Inflammatory macrophage (primary cell): ENCODE measurements around the gene EPB41L1.

Source experiments
- DNase-seq, 2 donors: peaks; one replicate each; pipeline ENCODE4 v3.0.0-alpha.2; 2020 to 2022

Gene EPB41L1

GRCh38 chr20:36197271-36197670 lies 42.7 kb downstream of the EPB41L1 start:
- no peak for DNase-seq

DNA sequence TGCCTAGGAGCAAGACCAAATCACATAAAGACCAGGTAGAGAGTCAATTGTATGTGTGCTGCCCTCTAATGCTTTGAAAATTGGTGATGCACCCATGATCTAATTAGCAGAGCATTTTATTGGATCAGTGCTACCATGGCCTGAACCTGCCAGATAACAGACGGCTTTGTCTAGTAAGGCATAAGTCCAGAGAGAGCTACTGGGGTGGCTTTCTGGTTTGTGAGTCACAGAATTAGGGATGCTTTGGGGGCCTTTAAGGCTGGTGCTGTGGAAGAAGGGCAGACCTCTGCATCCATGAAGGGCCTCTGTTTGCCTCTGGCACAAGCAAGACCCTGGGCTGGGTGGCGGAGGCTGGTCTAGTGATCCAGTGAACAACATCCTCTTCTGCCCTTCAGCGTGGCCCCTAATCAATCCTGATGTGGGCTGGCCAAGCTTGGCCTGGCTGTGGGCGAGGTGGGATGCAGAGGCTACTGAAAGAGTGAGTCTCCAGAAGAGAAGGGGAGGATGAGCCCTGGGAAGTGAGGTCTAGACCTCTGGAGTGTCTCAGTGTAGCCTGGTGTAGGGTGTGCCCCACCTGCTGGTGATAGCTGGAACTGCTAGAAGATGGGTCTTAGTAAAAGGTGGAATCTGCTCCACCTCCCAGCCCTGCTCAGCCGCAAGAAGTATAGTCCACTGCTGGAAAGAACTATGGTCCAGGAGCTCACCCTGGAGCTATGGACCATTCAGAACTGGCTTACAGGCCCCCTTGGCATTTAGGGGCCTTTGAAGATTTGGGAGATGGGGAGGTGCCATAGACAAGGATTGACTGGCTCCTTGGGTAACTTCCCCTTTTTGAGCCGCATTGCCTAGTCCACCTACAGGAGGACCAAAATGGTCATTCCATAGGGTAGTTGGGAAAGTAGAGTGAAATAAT lies 45.1 kb downstream of the EPB41L1 start:
- DNase-seq: peak; percentile 72 to 80

DNA sequence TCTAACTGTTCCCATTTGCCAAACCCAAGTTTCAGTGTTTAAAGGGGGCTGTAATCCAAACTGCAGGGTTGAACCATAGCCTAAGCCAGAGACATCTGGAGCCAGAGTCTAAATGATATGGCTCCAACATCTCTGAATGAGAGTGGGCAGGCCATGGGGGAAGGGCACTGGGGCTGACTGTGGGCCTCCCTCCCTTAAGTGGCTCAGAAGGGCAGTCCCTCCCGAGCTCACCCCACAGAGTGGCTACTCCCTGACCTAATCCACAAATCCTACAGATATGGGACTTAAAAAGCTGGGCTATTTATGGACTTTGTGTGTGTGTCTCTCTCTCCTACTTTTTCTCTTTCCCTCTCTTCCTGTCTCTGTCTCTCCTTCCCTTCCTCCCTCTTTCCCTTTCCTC lies 45.9 kb downstream of the EPB41L1 start:
- no peak for DNase-seq

GRCh38 chr20:36201198-36201597 lies 46.7 kb downstream of the EPB41L1 start:
- DNase-seq: no peak

DNA sequence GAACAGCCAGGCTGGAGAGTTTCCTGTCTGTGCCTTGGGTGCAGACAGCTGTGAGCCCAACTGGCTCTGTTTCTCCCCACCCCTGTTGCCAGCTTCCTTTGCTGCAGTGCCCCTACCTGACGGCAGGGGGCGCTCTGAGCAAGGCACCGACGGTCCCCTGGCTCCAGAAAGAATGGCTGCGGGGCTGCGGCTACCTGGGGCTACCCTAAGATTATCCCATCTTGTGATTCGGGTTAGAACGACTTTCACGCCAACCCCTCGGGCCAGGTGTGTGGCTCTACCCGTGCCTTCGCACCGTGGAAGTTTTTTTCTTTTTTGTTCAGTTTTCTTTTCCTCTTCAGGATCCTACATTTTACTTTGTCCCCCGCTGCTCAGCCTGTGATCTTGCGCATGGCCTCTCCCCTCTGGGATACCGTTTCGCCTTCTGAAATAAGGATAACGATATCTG lies 48.4 kb downstream of the EPB41L1 start:
- peak; percentile 48 to 56 for DNase-seq

DNA sequence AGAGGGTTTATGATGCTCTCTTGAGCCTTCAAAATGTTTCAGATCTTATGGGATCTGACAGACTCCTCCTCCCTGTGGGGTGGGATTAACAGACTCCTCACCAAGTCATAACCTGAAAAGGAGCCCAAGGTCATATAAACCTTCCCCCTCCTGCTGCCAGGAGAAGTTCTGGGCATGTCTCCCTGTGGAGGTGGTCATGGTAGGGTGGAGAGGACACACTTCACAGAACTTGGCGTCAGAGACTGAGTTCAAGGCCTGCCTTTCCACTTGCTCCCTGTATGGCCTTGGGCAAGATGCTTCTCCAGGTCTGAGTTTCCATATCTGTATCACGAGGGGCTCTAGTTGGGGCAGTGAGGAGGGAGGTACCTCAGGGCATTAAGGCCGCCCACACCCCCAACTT lies 49.3 kb downstream of the EPB41L1 start:
- no peak for DNase-seq

- no peak for DNase-seq
Measured at GRCh38 chr20:36205026-36205425, 50.5 kb downstream of the EPB41L1 start.

DNA sequence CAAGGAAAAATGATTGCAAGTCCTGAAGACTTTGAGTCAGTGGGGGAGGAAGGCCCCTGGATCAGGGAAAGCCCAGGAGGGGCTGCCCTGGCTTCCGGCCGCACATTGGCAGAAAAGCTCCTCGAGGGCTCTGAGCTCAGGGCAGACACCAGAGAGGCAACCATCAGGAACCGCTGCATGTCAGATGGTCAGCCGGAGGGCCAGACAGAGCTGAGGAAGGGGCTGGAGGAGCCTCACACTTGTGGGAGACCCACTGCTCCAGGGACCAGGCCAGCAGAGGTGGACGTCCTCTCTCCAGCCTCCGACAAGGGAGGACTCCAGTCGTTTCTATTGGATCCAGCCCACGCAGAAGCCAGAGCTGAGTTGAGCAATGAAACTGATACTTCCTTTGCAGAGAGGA lies 51.5 kb downstream of the EPB41L1 start:
- peak in 1 of 2 donors; percentile 35 for DNase-seq

DNA sequence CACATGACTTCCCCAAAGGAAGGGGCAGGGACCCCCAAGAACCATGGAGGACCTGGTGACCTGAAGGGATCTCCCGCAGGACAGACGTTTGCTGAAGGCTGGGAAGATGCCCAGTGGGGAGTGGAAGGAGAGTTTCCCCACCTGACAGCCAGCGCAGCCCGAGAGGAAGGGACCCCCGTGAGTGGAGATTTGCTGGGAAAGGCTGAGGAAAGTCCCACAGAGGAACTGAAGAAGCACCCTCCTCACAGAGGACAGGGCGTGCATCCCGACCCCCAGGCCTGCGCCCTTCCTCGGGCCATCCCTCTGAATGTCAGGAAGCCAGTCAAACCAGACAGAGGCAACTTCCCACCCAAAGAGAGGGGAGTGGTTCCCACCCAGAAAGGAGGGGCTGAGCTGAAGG lies 52.1 kb downstream of the EPB41L1 start:
- no peak for DNase-seq

DNA sequence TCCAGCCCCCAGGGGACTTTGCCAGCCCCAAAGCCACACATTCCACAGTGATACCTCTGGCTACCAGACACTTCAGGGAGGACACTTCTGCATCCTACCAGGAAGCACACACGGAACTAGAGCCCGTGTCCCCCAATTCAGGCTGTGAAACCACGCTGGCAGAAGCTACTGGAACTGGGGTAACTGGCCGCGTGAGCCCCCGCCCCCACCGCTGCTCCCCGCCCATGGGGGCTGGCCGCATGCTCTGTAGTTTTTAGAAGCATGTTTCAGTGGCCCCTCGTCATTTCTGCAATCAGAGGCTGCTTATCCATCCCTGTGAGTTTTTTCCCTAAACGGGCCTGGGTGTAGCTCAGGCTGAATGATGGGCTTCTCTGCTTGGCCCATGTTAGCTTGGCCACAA lies 53.1 kb downstream of the EPB41L1 start:
- no peak for DNase-seq

- DNase-seq: no peak
Measured at GRCh38 chr20:36208257-36208656, 53.7 kb downstream of the EPB41L1 start.

DNA sequence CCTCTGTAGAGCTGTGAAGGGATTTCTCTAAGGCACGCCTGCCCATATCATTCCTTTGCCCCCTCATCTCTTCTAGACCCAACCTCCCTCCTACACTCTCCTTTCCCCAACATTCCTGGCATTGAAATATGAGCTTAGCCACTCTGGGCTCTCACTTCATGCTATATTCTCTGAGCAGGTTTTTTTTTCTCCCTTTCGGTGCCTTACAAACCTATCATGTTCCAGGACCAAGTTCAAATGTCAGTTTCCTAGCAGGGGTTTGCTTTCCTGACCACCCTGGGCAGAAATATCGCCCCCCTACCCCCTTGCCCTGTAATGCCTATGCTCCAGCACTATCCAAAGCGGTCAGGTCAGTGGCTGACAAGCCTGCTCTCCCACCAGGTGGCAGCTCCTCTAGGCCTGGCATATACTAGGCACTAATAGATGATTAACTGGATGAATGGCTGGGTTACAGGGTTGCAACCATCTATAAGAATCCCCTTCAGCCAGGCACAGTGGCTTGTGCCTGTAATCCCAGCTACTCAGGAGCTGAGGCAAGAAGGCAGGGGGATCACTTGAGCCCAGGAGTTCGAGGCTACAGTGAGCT lies 56.0 kb downstream of the EPB41L1 start:
- DNase-seq: no peak

GRCh38 chr20:36213362-36213761 lies 58.8 kb downstream of the EPB41L1 start:
- no peak for DNase-seq

DNA sequence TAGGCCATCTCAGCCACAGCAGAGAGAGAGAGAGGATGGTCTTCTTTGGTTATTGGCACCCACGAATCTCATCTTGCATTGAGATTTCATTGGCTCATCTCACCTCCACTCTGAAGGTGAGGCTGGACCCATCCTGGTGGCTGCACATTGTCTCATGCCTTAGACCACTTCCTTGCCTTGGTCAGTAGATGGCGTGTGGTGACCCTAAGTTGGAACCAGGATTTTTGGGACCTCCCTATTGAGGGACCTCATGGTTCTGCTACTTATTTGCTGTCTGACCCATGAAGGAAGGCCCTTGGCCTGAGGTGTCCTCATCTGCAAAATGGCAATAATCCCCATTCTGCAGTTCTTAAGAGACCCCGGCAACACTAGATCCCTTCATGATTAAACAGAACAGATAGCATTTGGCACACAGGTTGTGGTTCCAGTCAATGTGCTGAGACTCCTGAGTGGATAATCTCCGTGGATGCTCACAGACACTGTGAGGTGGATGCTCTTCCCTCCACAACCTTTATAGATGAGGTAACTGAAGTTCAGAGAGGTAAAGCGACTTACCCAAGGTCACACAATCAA lies 60.2 kb downstream of the EPB41L1 start:
- peak in 1 of 2 donors; percentile 7 for DNase-seq

DNA sequence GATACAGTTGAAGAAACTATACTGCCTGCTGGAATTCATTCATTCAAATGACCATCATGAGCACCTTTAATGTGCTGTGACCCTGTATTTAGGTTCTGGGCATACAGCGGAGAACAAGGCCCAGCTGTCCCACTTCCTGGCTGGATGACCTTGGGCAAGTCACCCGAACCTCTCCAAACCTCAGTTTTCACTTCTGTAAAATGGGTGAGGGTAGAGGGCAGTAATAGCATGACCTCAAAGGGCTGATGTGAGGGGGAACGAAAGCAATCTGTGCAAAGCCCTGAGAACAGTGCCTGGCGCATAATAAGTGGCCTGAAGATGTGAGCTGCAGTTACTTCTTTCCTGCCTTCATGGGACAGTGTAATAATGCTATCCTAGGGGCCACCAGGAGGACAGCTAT lies 61.2 kb downstream of the EPB41L1 start:
- no peak for DNase-seq

DNA sequence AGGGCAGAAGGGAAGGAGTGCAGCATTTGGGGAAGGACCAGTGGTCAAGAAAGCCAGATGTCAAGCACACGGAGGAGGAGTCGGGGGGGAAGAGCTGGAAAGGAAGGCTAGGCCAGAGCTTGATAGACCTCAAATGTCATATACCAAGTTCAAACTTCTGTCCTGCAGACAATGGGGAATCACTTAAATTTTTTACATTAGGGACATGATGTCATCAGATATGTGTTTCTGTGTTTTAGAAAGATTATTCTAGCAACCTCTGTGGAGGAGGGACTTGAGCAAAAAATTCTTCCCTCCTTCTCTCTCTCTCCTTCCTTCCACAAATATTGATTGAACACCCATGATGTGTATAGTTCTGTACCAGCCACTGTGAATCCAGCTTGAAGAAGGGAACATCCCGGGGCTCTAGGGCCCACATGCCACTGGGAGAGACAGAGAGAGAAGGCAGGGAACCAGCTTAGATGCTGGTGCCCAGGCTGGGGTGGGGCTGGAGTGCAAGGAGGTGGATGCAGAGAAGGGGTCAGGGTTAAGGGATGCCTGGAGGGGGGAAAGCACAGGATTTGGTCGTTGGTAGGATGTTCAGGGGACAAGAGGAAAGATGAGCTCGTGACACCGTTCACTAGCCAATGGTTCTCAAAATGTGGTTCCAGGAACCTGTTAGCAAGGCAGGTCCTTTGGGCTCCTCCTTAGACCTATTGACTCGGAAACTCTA lies 61.9 kb downstream of the EPB41L1 start:
- no peak for DNase-seq

DNA sequence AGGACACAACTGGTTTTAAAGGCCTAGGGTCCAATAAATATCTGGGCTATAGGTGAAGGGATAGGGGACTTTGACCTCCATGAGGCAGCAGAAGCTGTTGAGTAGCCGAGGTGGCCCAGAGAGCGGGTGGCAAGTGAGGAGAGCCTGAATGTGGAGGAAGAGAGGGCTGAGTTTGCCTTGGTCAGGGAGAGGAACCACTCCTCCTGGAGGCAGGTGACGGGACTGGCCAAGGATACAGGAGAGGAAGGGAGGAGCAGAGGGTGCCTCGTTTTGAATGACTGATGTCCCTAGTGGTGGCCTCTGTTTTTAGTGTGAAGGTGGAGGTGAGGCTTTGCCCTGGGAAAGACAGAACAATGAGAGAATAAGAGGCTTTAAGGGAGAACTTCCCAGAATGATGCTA lies 62.7 kb downstream of the EPB41L1 start:
- no peak for DNase-seq

DNA sequence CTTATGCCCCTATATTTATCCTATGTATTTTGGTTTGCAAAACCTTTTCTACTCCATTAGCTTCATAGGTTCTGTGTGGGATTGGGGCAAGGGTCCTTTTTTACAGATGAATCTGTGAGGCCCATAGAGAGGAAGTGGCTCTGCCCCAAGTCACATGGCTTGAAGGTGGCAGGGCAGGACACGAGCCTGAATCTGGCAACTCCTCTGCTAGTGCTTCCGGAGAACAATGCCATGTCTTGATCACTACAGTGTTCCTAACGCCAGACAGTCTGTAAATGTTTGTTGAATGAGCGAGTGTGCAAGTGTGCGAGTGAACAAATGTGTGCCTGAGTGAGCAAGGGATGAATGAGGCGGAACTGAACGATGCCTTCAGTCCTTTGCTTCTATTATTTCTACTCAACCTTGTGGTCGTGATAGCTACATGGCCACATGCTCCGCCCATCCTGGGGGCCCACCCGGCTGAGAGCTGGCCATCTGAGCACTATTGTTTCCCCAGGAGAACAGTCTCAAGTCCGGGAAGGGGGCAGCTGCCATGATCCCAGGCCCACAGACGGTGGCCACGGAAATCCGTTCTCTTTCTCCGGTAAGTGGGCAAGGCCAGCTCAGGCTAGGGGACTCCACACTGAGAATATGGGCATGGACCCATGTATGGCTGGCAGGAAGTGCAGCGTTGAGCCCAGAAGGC lies 64.0 kb downstream of the EPB41L1 start:
- DNase-seq: no peak

GRCh38 chr20:36219671-36220220 lies 65.2 kb downstream of the EPB41L1 start:
- DNase-seq: no peak

DNA sequence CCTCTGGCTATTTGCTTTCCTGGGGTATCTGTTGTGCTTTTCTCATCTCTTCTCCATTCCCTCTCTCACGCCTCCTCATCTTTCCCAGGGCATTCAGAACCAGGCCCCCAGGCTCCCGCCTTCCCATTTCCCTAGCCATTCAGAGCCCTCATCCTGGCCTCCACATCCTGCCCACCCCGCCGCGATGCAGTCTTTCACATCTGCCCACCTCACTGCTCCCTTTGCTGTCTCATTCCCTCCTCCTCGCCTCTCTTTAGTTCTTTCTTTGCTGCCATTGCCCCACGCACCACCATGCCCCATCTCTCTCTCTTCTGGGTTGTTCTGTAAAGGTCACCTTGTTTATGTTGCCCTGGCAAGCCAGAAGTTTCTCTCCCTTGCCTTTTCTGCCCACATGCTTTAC lies 71.1 kb downstream of the EPB41L1 start:
- no peak for DNase-seq

GRCh38 chr20:36228770-36229169 lies 74.2 kb downstream of the EPB41L1 start:
- DNase-seq: no peak

DNA sequence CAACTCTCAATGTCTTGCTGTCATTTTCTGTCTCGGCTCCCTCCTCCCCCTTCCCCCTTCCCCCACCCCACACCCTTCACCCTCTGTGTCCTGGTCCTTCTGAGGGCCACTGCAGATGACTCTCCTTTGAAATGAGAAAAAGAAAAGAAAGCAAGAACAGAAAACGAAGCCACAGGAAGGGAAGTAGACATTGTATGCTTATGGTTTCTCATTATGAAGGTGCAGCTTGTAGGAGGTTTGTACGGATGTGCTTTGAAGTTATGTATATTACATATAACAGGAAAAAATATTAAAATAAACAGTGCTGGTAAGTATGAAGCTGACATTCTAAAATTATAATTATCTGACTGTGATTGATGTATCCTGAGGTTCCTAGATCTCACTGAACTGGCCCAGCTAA lies 75.5 kb downstream of the EPB41L1 start:
- DNase-seq: no peak
